ENCODE data around the gene CEBPZ. TPM values are rescaled to one million over a fixed set of nuclear protein-coding genes. Genes with fewer than 3 reads are reported as not detected.

Gene CEBPZ
- total and polyA plus RNA-seq, 2 of the 13 experiments (the other 11 are each of a cell fraction or from before 2014, with no cell fraction given), result 14.4 to 117 TPM

- no peak for TF ChIP-seq HNF4A (CRISPR knock-in tag; IDR thresholded peaks at IDR 0.05)
- TF ChIP-seq, protein P1, sequence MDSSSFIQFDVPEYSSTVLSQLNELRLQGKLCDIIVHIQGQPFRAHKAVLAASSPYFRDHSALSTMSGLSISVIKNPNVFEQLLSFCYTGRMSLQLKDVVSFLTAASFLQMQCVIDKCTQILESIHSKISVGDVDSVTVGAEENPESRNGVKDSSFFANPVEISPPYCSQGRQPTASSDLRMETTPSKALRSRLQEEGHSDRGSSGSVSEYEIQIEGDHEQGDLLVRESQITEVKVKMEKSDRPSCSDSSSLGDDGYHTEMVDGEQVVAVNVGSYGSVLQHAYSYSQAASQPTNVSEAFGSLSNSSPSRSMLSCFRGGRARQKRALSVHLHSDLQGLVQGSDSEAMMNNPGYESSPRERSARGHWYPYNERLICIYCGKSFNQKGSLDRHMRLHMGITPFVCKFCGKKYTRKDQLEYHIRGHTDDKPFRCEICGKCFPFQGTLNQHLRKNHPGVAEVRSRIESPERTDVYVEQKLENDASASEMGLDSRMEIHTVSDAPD (CRISPR knock-in tag; IDR thresholded peaks at IDR 0.05), result no peak
- TF ChIP-seq MBNL3 (CRISPR knock-in tag; conservative IDR thresholded peaks at IDR 0.05), result no peak
- 0 out of 2 replicates have a peak, but pooled peaks have one; percentile 21 for TF ChIP-seq STAG1 (CRISPR knock-in tag; IDR thresholded peaks at IDR 0.05)
- TF ChIP-seq RFX5 (IDR thresholded peaks at IDR 0.05; ENCODE audit: low read depth, low read length), result no peak
- TF ChIP-seq ISX (CRISPR knock-in tag; conservative IDR thresholded peaks at IDR 0.05), result no peak
- TF ChIP-seq CENPX (CRISPR knock-in tag; IDR thresholded peaks at IDR 0.05), result no peak
- no peak for TF ChIP-seq SNAPC4 (CRISPR knock-in tag; IDR thresholded peaks at IDR 0.05)
- TF ChIP-seq, protein P2, sequence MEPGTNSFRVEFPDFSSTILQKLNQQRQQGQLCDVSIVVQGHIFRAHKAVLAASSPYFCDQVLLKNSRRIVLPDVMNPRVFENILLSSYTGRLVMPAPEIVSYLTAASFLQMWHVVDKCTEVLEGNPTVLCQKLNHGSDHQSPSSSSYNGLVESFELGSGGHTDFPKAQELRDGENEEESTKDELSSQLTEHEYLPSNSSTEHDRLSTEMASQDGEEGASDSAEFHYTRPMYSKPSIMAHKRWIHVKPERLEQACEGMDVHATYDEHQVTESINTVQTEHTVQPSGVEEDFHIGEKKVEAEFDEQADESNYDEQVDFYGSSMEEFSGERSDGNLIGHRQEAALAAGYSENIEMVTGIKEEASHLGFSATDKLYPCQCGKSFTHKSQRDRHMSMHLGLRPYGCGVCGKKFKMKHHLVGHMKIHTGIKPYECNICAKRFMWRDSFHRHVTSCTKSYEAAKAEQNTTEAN (CRISPR knock-in tag; conservative IDR thresholded peaks at IDR 0.05), result no peak
- peak; percentile 23; the same call in 1 of the 2 replicates for TF ChIP-seq KLF11 (CRISPR knock-in tag; IDR thresholded peaks at IDR 0.05)
- no peak for TF ChIP-seq UBTF (CRISPR knock-in tag; IDR thresholded peaks at IDR 0.05)
- TF ChIP-seq, protein P3, sequence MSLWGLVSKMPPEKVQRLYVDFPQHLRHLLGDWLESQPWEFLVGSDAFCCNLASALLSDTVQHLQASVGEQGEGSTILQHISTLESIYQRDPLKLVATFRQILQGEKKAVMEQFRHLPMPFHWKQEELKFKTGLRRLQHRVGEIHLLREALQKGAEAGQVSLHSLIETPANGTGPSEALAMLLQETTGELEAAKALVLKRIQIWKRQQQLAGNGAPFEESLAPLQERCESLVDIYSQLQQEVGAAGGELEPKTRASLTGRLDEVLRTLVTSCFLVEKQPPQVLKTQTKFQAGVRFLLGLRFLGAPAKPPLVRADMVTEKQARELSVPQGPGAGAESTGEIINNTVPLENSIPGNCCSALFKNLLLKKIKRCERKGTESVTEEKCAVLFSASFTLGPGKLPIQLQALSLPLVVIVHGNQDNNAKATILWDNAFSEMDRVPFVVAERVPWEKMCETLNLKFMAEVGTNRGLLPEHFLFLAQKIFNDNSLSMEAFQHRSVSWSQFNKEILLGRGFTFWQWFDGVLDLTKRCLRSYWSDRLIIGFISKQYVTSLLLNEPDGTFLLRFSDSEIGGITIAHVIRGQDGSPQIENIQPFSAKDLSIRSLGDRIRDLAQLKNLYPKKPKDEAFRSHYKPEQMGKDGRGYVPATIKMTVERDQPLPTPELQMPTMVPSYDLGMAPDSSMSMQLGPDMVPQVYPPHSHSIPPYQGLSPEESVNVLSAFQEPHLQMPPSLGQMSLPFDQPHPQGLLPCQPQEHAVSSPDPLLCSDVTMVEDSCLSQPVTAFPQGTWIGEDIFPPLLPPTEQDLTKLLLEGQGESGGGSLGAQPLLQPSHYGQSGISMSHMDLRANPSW (CRISPR knock-in tag; IDR thresholded peaks at IDR 0.05; ENCODE audit: borderline replicate concordance), result no peak
- TF ChIP-seq ZNF672 (CRISPR knock-in tag; IDR thresholded peaks at IDR 0.05), result no peak
- TF ChIP-seq ZNF746 (CRISPR knock-in tag; IDR thresholded peaks at IDR 0.05), result no peak
Measured at GRCh38 chr2:37189452-37190153, 41.8 kb downstream of the CEBPZ start (continued).
